Renal cortex interstitium (tissue), 11 donors: ENCODE data around the gene OR2AE1. TPM values are rescaled to one million over a fixed set of nuclear protein-coding genes. Genes with fewer than 3 reads are reported as not detected.
"Not testable (repeated sequence)": the region's sequence is repeated elsewhere in the genome, so short reads cannot be mapped to it uniquely, and the experiment has no call there.

ENCODE experiments used
- DNase-seq, 11 donors: peaks; one replicate each; pipeline ENCODE4 v3.0.0-alpha.2; 2013; ENCODE audit warnings: low read depth in 9 of 11, low spot score in 4 of 11; ENCODE audit errors: extremely low read depth in 1 of 11
- polyA plus RNA-seq, 3 donors: library from polyadenylated mRNA; unstranded; fragments of 120-200 nt; gene quantifications; one replicate each; pipeline ENCODE4 v1.2.1, GENCODE V29; 2013; ENCODE audit not compliant: insufficient read length in 3 of 3

The OR2AE1 gene
- polyA plus RNA-seq, 3 donors = 0.14 TPM; not detected in 2

DNA sequence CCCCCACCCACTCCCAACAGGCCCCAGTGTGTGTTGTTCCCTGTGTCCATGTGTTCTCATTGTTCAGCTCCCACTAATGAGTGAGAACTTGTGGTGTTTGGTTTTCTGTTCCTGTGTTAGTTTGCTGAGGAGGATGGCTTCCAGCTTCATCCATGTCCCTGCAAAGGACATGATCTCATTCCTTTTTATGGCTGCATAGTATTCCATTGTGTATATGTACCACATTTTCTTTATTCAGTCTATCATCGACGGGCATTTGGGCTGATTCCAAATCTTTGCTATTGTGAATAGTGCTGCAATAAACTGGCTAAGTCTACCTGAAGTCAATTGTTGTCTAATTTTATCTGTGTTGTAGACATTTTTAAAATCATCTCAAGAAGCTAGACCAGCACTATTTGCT is 9.4 kb downstream of the OR2AE1 start:
- not testable (repeated sequence) for DNase-seq

DNA sequence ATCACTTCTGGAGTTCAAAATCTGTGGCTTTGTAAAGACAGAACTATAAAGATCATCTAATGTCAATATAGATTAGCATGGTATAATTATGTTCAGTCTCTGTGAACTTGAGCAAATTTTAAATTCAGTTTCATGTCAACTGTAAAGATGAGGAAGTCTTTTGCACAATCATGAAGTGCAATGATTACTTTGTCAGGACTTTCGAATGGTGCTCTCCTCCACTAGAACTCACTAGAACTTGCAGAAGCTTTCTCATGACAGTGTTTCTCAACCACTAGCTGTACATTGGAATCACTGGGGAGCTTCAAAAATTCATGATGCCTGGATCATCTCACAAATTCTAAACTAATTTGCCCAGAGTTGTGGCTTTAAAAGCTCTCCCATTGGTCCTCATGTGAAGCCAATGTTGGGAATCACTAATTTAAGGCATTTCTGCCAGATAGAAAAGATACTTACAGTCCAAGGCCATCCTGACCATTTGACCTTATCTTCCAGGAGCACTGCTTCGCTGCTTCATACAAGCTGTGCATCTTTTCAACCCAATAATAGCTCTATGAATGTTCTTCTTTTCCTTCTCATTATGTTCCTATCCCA is 12.9 kb downstream of the OR2AE1 start:
- no peak for DNase-seq

DNA sequence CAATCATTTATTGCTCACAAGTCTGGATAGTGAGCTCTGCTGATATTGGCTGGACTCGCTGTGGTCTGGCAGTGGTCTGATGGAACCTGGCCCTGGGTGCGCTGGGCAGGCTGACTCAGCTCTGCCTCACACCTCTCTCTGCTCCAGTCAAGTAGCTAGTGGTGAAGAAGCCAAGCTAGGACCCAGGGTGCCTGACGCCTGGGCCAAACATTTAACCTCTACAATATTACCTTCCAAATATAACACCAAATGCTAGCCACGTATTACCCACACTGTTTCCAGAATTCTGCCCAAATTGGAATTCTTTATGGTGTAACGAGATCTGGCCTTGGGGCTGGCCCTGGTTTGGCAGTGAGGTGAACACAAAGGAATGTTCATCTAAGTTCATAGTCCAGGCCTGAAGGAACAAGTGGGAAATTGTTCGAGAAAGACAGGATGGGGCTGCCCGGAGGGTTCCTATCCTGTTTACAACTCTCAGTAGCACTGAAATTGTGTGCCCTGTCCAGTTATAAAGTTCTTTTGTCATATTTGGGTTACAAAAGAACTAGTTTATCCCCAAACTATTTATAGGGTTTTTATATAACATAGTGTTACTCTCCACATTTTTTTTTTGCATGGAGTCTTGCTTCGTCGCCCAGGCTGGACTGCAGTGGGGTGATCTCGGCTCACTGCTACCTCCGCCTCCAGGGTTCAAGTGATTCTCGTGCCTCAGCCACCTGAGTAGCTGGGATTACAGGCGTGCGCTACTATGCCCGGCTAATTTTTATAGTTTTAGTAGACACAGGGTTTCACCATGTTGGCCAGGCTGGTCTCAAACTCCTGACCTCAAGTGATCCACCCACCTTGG is 16.3 kb downstream of the OR2AE1 start:
- no peak for DNase-seq

DNA sequence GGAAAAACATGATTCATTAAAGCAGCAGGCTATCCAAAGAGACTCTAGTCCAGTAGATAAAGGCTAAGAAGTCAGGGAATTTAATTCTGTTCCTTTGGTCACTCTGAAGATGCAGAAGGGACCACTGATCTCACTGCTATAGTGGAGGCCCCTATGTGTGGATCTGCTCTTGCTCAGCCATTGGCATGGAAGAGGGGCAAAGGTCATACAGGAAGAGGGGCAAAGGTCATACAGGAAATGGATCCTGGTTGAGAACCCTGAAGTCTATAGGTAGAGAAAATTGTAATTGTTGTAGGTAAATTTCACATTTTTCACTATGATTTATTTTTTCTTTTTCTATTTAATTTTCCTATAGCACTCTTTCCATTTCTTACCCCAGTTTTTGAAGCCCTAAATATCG is 21.6 kb downstream of the OR2AE1 start:
- DNase-seq = no peak

DNA sequence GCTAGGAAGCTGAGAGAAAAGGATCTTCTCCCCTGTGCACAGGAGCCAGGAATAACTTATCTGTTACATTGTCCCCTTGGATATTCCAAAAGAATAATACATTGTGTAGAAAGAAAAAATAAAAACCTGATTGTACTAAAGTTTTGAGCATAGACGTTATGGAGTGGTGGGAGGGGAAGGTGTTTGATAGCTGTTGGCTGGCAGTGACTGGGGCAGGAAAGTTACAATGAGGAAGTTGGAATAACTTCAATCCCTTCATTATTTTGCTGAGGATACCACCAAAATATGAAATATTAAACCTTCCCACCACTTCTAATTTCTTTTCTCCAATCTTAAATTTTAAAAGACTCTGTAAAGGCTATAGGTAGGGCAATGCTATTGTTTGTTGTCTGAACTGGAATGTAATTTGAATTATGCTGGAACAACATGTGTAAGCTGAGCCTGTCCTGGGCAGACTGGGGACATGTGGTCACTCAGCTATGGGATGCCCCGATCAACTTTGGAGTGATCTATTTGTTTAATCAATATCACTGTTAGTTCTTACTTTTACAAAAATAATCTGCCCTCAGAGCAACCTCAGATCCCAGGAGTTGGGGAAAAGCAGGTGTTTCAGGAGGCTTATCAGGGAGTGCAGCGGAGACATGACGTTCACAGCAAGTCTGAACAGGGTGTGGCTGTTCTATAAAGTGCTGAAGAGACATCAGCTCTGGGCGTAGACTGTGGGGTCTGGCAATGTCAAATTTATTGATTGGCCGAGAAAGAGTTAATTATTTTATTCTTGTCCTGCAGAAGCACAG is 28.2 kb downstream of the OR2AE1 start:
- DNase-seq = no peak

DNA sequence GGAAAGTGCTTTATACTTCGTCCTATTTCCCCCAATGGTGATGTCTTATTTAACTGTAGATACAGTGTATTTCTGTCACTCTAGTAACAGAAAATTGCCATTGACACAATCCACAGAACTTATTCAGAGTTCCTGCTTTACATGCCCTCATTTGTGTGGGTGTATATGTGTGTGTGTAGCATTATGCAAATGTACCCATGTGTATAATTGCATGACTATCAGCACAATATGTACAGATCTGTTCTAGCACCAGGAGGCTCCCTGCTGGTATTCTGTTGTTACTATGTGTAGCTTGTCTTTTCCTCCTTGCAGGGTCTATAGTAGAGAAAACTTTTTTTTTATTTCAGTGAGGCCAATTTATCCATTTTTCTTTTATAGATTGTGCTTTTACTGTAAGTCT is 32.5 kb downstream of the OR2AE1 start:
- DNase-seq = no peak

DNA sequence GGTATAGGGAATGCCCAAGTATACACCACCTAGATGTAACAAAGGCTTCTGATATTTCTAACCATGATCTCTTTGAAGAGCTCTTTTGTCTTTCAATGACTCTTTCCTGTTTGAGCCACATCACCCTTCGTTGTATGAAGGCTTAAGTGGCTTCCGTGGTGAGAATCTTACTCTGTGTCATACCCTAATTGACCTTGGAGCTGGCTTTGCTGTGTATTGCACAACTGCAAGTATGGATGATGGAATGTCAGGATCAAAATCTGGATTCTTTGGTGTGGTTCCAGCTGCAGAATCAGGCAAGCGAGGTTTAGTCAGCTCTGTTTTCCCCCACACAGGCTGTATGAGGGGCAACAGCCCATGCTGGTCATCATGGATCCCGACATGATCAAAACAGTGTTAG is 33.0 kb downstream of the OR2AE1 start:
- no peak for DNase-seq

DNA sequence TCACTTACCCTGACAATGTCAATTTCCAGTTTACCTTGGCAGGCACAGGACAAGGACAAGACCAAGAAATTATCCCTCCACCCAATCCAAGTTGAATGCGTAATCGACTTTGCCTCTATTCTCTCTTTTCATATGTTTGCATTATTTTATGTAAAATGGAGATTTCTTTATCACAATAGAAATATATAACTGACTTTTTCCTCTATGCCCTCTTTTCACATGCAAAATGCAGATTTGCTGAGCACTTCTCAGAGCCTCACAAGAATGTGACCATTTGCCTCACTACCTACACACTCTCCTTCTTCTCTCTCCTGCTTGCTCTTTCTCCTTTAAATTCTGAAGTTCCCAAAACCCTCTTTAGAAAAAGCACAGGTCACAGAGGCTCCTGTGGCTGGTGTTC is 33.9 kb downstream of the OR2AE1 start:
- DNase-seq = no peak

DNA sequence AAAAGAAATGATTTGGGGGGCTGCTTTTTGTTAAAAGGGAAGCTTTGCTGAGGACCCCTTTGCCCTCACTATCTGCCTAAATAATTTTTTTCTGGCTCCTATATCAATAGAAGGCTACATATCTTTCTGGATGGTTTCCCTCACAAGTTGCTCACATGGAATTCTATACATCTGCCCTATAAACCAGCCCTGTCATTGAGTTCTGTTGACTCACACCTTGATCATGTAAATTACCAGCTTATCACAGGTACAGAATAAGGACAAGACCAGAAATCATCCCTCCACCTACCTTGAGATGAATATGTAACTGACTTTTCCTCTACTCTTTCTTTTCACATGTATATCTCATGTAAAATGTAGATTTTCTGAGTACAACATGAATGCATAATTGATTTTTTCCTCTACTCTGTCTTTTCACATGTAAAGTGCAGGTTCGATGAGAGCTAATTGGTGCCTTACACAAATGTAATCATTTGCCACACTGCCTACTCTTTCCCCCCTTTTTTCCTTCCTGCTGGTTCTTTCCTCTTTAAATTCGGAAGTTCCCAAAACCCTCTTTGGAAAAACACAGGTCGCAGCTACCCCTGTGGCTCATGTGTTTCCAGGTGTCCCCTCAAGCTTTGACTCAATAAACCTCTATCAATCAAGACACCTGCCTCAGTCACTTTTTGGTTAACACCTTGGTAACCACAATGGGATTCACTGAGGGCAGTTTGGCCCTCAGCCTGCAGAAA is 36.5 kb downstream of the OR2AE1 start:
- DNase-seq = no peak

DNA sequence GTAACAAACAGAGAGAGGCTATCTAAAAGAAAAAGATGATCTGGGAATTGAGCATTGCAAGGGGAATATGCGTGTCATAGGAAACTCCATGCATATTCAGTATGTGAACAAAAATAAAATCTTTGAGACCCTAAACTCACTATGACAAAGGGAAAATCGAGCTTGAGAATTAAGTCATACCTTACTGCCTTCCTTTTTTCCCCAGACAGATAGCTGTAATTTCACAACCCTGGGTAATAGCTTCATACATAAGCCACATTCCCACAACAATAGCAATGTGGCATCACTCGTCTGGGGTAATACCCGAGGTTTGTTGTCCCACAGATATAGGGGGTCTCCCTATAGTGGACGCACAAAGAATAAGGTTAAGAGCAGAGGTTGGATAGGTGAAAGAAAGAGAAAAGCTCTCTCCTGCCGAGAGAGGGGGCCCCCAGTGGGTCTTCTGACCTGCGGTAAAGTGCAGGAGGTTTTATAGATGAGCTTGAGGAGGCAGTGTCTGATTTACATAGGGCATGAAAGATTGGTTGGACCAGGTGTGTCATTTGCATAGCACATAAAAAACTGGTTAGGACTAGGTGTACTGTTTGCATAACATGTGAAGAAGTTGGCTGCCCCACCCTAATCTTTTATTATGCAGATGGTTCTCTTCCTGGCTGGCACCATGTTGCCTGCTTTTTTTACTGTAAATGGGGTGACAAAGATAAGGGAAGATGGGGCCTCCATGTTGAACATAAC is 37.4 kb downstream of the OR2AE1 start:
- DNase-seq = no peak

DNA sequence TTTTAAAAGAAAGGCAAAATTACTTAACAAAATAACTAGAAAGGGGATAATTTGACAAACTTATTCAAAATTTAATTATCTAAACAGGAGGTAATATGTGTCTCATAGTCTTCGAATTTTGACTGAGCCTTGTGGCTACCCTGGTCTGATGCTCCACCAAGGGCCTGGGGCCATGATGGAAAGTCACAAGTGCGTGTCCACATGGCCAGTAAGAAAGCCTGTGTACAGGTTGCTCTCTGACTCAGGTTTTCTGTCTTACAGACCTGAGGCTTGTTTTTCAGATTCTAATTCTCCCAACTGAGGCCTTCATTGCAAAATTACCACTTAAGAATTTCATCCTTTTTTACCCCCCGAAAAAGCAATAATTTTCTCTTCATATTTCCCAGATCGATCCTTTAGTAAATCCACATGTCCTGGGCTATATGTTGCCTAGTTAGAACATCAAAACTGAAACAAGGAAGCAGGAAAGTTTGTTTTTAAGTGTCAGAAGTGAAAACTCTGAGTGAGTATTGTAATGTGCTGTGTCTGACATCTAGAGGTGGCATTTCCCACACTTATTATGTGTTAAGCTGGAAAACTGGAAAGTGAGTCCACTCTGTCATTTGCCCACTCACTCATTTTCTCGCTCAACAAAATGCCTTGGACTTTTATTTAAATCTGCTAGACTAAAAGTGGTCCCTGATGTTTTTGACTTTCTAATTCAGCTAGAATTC is 39.0 kb downstream of the OR2AE1 start:
- DNase-seq = no peak

DNA sequence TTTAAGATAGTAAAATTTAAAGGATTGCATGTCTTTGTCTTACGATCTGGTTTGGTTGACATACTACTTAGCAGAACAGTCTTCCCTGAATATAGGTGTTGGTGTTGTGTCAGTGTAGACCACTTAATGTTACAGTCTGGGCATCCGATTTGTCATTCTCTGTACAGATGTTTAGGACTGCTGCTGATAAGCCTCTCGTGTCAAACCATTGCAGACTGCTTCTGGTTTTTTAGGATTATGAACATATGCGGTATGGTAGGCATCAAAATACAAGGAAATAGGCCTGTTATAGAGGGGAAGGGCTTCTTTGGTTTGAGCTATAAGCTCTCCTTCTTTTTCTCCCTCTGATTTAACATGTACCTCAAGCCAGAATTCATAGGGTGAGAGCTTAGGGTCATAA is 41.6 kb downstream of the OR2AE1 start:
- no peak for DNase-seq

DNA sequence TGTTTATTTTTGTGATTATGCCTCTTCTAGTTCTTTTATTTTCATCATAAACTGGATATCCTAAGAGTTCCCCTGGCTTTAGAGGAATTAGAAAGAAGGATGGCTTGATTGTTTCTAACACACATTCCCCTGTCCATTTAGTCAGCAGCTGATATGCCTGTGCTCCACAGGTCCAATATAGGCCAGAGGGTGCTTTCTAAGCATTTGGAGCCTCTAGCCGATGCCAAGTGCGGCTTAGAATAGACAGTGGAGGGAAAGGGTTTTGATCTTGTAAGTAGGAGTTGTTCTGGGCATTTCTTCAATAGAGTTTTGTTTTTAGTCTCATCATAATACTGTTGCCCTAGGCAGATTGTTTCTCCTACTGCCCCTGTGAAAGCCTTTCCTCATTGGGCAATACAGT is 42.5 kb downstream of the OR2AE1 start:
- DNase-seq = no peak

DNA sequence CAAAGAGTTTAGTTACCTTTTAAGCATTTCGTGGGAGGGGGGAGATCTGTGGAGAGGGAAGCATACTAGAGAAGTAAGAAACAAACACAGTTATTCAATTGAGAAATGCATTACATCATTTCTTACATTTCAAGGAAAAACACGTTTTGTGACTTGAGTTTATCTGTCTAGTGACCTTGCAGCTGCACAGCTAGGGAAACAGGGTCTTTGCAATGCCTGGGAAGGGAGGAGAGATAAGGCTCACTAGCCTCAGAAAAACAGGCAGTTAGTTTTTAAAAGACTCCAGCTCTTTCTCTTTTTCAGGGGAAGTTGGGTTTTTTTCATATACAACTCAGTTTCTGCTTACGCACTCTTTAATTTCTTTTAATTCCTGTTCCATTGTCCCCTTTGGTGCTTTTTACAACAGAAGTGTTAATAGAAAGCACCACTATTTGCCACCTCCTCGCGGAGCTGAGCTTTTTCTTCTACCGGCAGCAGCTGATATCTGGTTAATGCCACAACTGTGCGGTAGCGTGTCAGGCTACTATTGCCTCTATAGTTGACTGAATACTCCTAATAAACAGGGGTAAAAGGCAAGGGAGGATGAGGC is 43.5 kb downstream of the OR2AE1 start:
- DNase-seq = no peak

DNA sequence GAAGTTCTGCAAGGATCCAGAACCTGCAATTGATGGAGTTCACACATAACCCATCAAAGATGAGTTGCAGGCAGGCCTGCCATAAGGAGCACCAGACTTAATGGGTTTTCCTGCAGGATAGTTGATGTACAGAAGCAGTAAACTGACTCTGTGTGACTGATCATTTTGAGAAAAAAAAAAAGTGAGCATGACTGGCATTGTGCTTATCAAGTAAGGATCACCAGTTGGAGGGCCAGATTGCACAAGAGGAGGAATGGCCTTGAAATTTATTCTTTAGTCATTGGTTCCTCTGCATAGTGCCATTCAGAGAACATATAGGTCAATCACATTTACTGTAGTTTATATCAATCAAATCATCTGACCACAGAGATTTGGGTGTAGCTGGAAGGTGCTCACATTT is 45.2 kb downstream of the OR2AE1 start:
- no peak for DNase-seq

DNA sequence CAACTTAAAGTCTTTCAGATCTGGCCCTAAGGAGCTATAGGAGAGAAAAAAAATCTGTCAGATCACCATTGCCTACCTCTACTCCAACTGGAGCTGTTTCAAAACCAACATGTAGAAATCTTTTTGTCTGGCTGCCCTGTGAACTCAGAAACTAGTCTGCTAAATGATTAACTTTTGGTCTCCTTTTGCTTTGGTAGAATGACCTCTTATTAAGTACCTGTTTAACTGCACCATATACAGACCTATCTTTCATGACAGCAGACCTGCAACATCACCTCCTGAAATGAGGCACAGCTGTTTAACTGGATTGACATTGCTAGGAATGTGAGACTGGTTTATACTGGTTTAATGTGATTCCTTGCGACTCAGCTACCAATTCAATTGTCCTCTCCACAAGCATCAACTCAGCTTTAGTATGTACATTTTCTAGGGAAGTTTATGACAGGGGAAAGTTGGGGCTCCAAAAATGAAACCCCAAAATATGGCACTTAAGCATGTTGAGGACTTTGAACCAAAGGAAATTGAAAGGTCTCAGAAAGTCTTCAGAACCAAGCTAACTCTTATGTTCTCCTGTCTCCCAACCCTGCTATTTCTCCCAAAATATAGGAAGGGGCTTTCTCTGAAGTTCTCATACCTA is 47.2 kb downstream of the OR2AE1 start:
- peak in 5 of 11 donors; percentile 6 to 52 (median 13) for DNase-seq

DNA sequence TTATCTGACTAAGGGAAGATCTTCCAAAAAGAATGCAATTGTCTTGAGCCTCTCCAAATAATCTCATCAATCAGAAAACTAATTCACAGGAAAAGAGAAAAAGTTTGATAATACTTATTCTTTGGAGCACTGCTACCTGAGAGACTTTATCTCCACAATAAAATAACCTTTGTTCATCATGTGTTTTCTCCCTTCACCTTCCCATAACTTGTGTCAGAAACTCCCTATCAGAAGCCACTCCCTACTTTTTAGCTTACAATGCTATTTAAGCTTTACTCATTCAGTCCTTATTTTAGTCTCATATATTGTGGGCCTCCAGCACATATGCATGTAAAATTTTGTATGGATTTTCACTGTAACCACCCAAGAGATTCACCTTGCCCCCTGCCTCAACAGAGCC is 48.0 kb downstream of the OR2AE1 start:
- DNase-seq = no peak
